K562 (cell line): ENCODE measurements around the gene BCKDHB. TPM values are rescaled to one million over a fixed set of nuclear protein-coding genes. Genes with fewer than 3 reads are reported as not detected.

Experiments
- polyA plus RNA-seq, 8 experiments: library from polyadenylated mRNA; depleted of rRNA in 4 of 8; stranded (reverse) in 5 of 8; unstranded in 3 of 8; fragments of >200 nt; fragmentation: Nextera tagmentation in 2 of 8; fragmentation: Illumina TruSeq in 1 of 8; extraction: Ambion mirVana in 2 of 8; extraction: Trizol in 1 of 8; gene quantifications; 2 replicates each; pipeline versions ENCODE4 v1.2.1 to v1.2.3, GENCODE V29; 2011 to 2014; ENCODE audit warnings: inconsistent platforms in 1 of 8, missing spikeins in 1 of 8
- total RNA-seq, 7 experiments: library from RNA; depleted of rRNA in 6 of 7; stranded (reverse); fragments of >200 nt in 6 of 7; fragmentation: Illumina TruSeq in 2 of 7; extraction: Trizol in 2 of 7; gene quantifications; 2 replicates each; pipeline versions ENCODE4 v1.2.1 to v1.2.3, GENCODE V29; 2011 to 2021; ENCODE audit warnings: low replicate concordance in 1 of 7

The BCKDHB gene
- total and polyA plus RNA-seq, 9 of the 15 experiments (the other 6 are each of a cell fraction or from before 2014, with no cell fraction given): 4.1 to 23.7 (median 7.5) TPM

Other genes with a start within 250 kb of the BCKDHB start
- not detected in 2 replicates for gene ELOVL4, start 159.1 kb upstream of the BCKDHB start, total RNA-seq (2014; rRNA removed)
- not detected in 2 replicates for gene ELOVL4, start 159.1 kb upstream of the BCKDHB start, total RNA-seq (2014; rRNA removed; fragmentation: Illumina TruSeq; extraction: Trizol)
- gene ELOVL4, start 159.1 kb upstream of the BCKDHB start, total RNA-seq (2015; rRNA removed; fragmentation: Illumina TruSeq; extraction: Trizol): not detected in 2 replicates
- gene ELOVL4, start 159.1 kb upstream of the BCKDHB start, total RNA-seq (2021): not detected in 2 replicates
- gene ELOVL4, start 159.1 kb upstream of the BCKDHB start, polyA plus RNA-seq (2011; rRNA removed): not detected in 2 replicates
- gene ELOVL4, start 159.1 kb upstream of the BCKDHB start, polyA plus RNA-seq (2014; fragmentation: Illumina TruSeq; extraction: Trizol): not detected in 2 replicates
- not detected for gene ELOVL4, start 159.1 kb upstream of the BCKDHB start, polyA plus RNA-seq (2014; fragmentation: Nextera tagmentation; extraction: Ambion mirVana)
- gene ELOVL4, start 159.1 kb upstream of the BCKDHB start, polyA plus RNA-seq (2014; rRNA removed): not detected in 2 replicates
- gene TTK, start 102.0 kb upstream of the BCKDHB start, total RNA-seq (2014; rRNA removed): 31.9 and 35.8 TPM in 2 replicates
- 58.9 and 73.0 TPM in 2 replicates for gene TTK, start 102.0 kb upstream of the BCKDHB start, total RNA-seq (2014; rRNA removed; fragmentation: Illumina TruSeq; extraction: Trizol)
- gene TTK, start 102.0 kb upstream of the BCKDHB start, total RNA-seq (2015; rRNA removed; fragmentation: Illumina TruSeq; extraction: Trizol): 49.5 and 54.3 TPM in 2 replicates
- gene TTK, start 102.0 kb upstream of the BCKDHB start, total RNA-seq (2021): 37.7 and 38.3 TPM in 2 replicates
- gene TTK, start 102.0 kb upstream of the BCKDHB start, polyA plus RNA-seq (2011; rRNA removed): 41.9 and 54.5 TPM in 2 replicates
- gene TTK, start 102.0 kb upstream of the BCKDHB start, polyA plus RNA-seq (2014; fragmentation: Illumina TruSeq; extraction: Trizol): 46.2 and 58.2 TPM in 2 replicates
- gene TTK, start 102.0 kb upstream of the BCKDHB start, polyA plus RNA-seq (2014; fragmentation: Nextera tagmentation; extraction: Ambion mirVana): 10 to 100 TPM; 32.7 to 52.8 TPM
- gene TTK, start 102.0 kb upstream of the BCKDHB start, polyA plus RNA-seq (2014; rRNA removed): 32.2 and 33.3 TPM in 2 replicates